H1 (cell line): ENCODE measurements around the gene PPP1R11. TPM values are rescaled to one million over a fixed set of nuclear protein-coding genes. Genes with fewer than 3 reads are reported as not detected.

ENCODE experiments used
- CTCF ChIA-PET: fragments of 300-600 bp; sonication (Branson Sonifier 250); formaldehyde crosslinking; loops from one replicate; lab custom pipeline; 2021; ENCODE audit not compliant: partially characterized antibody; lab: Charles Lee
- POLR2A ChIA-PET: fragments of 300-600 bp; sonication (Branson Sonifier 250); formaldehyde crosslinking; loops from one replicate; lab custom pipeline; 2021; ENCODE audit warnings: inconsistent platforms; ENCODE audit not compliant: partially characterized antibody; lab: Charles Lee
- DNase-seq, 2 experiments: peaks; one replicate each; pipeline versions ENCODE4 v3.0.0 to v3.0.0-alpha.2; 2010 to 2022; ENCODE audit warnings: low spot score in 2 of 2, low read depth in 1 of 2, mixed read lengths in 1 of 2
- FAIRE-seq: peaks from 2 replicates; lab custom pipeline; 2011; peaks lifted over from hg19 to GRCh38; lab: Jason Lieb, UNC
- H2AFZ ChIP-seq: 2 replicates; pipeline ENCODE4 v1.8.1; 2012; ENCODE audit warnings: low read length, inconsistent platforms
- H2AK5ac ChIP-seq: 2 replicates; pipeline ENCODE4 v1.6.1; 2013; ENCODE audit warnings: low read depth, low read length
- H2BK120ac ChIP-seq: replicated peaks from 2 replicates; pipeline ENCODE3; 2013; ENCODE audit warnings: low read depth, low read length, inconsistent platforms
- H2BK12ac ChIP-seq: 2 replicates; pipeline ENCODE4 v1.6.1; 2013; ENCODE audit warnings: low read depth, low read length
- H2BK15ac ChIP-seq: 2 replicates; pipeline ENCODE4 v1.6.1; 2013; ENCODE audit warnings: low read length
- H2BK20ac ChIP-seq: 2 replicates; pipeline ENCODE4 v1.6.1; 2013; ENCODE audit warnings: low read length
- H2BK5ac ChIP-seq: 2 replicates; pipeline ENCODE4 v1.6.1; 2013; ENCODE audit warnings: low read depth, low read length
- H3K14ac ChIP-seq: 2 replicates; pipeline ENCODE4 v1.6.1; 2013; ENCODE audit warnings: inconsistent platforms; ENCODE audit not compliant: insufficient read length
- H3K18ac ChIP-seq: 2 replicates; pipeline ENCODE4 v1.6.1; 2013; ENCODE audit warnings: low read length; ENCODE audit errors: extremely low read depth
- H3K23ac ChIP-seq: 2 replicates; pipeline ENCODE4 v1.6.1; 2013; ENCODE audit warnings: inconsistent platforms; ENCODE audit not compliant: insufficient read length
- H3K23me2 ChIP-seq: 2 replicates; pipeline ENCODE4 v1.6.1; 2013; ENCODE audit warnings: low read depth, low read length
- H3K27ac ChIP-seq: 2 replicates; pipeline ENCODE4 v1.6.1; 2011; ENCODE audit warnings: low read depth, low read length, inconsistent platforms
- H3K27me3 ChIP-seq, 4 experiments: replicated peaks in 1 of 4; 1 replicate in 1 of 4; 2 replicates in 3 of 4; pipeline versions ENCODE4 v1.6.1 to v1.8.1; 2011 to 2013; ENCODE audit warnings: low read length in 3 of 4, mild to moderate bottlenecking in 3 of 4, inconsistent platforms in 2 of 4, mixed read lengths in 2 of 4, moderate library complexity in 1 of 4; ENCODE audit not compliant: control insufficient read depth in 3 of 4, insufficient read depth in 3 of 4; ENCODE audit errors: extremely low read depth in 1 of 4
- H3K36me3 ChIP-seq, 4 experiments: 2 replicates each; pipeline versions ENCODE4 v1.6.1 to v1.8.1; 2011 to 2013; ENCODE audit warnings: mild to moderate bottlenecking in 4 of 4, low read length in 3 of 4, moderate library complexity in 2 of 4, control low read depth in 1 of 4, inconsistent platforms in 1 of 4; ENCODE audit not compliant: insufficient read depth in 4 of 4, control insufficient read depth in 2 of 4
- H3K4ac ChIP-seq: replicated peaks from 2 replicates; pipeline ENCODE3; 2013; ENCODE audit warnings: low read length, low read depth, mixed read lengths, inconsistent platforms; ENCODE audit not compliant: insufficient read length
- H3K4me1 ChIP-seq, 4 experiments: replicated peaks in 1 of 4; 1 replicate in 1 of 4; 2 replicates in 3 of 4; pipeline versions ENCODE4 v1.6.1 to v1.8.1; 2011 to 2013; ENCODE audit warnings: low read length in 3 of 4, inconsistent platforms in 2 of 4, mixed read lengths in 1 of 4; ENCODE audit not compliant: insufficient read depth in 4 of 4, control insufficient read depth in 3 of 4
- H3K4me2 ChIP-seq, 2 experiments: 2 replicates each; pipeline versions ENCODE4 v1.6.1 to v1.8.1; 2011 to 2013; ENCODE audit warnings: low read depth in 2 of 2, low read length in 2 of 2, control low read depth in 1 of 2, inconsistent platforms in 1 of 2, mild to moderate bottlenecking in 1 of 2; ENCODE audit not compliant: insufficient read depth in 1 of 2
- H3K4me3 ChIP-seq, 4 experiments: fragments of 200-600, 300-600 bp in 1 of 4; sonication (generic), shearing (Covaris generic), sonication (Bioruptor Twin) in 1 of 4; 2 replicates each; pipeline versions ENCODE4 v1.5.1 to v1.8.1; 2011 to 2016; ENCODE audit warnings: low read length in 4 of 4, low read depth in 3 of 4, control low read depth in 2 of 4, inconsistent platforms in 2 of 4, mild to moderate bottlenecking in 2 of 4, mixed read lengths in 1 of 4, moderate library complexity in 1 of 4; ENCODE audit not compliant: insufficient read depth in 2 of 4; ENCODE audit errors: extremely low read depth in 1 of 4
- H3K56ac ChIP-seq: replicated peaks from 2 replicates; pipeline ENCODE3; 2013; ENCODE audit warnings: low read depth, mild to moderate bottlenecking, mixed read lengths, low read length, inconsistent platforms; ENCODE audit not compliant: insufficient read length
- H3K79me1 ChIP-seq: 2 replicates; pipeline ENCODE4 v1.6.1; 2013; ENCODE audit warnings: low read depth, low read length, control low read depth
- H3K79me2 ChIP-seq, 2 experiments: 2 replicates each; pipeline versions ENCODE4 v1.6.1 to v1.8.1; 2012 to 2013; ENCODE audit warnings: low read length in 2 of 2, mild to moderate bottlenecking in 2 of 2, inconsistent platforms in 1 of 2; ENCODE audit not compliant: insufficient read depth in 2 of 2, control insufficient read depth in 1 of 2
- H3K9ac ChIP-seq, 4 experiments: replicated peaks in 1 of 4; 1 replicate in 1 of 4; 2 replicates in 3 of 4; pipeline versions ENCODE4 v1.6.1 to v1.8.1; 2011 to 2013; ENCODE audit warnings: low read depth in 3 of 4, low read length in 3 of 4, control low read depth in 2 of 4, mild to moderate bottlenecking in 2 of 4, moderate library complexity in 2 of 4, inconsistent platforms in 1 of 4; ENCODE audit errors: extremely low read depth in 1 of 4
- H3K9me3 ChIP-seq, 2 experiments: 2 replicates each; pipeline versions ENCODE4 v1.6.1 to v1.8.1; 2012 to 2013; ENCODE audit warnings: mild to moderate bottlenecking in 2 of 2, moderate library complexity in 2 of 2, control low read depth in 1 of 2, inconsistent platforms in 1 of 2, low read depth in 1 of 2, low read length in 1 of 2, mixed read lengths in 1 of 2; ENCODE audit not compliant: insufficient read depth in 2 of 2
- H4K20me1 ChIP-seq, 2 experiments: replicated peaks in 1 of 2; 2 replicates each; pipeline versions ENCODE3 to v1.8.1; 2011 to 2013; ENCODE audit warnings: inconsistent platforms in 2 of 2, low read length in 2 of 2, mild to moderate bottlenecking in 1 of 2; ENCODE audit not compliant: insufficient read depth in 2 of 2, control insufficient read depth in 1 of 2
- H4K5ac ChIP-seq: 2 replicates; pipeline ENCODE4 v1.6.1; 2013; ENCODE audit warnings: low read length, low read depth, mixed read lengths, inconsistent platforms; ENCODE audit not compliant: insufficient read length
- H4K8ac ChIP-seq: 2 replicates; pipeline ENCODE4 v1.8.0; 2013; ENCODE audit warnings: mild to moderate bottlenecking, moderate library complexity, low read length, inconsistent platforms; ENCODE audit not compliant: insufficient read depth; ENCODE audit errors: extremely low read depth
- H4K91ac ChIP-seq: replicated peaks from 2 replicates; pipeline ENCODE3; 2013; ENCODE audit warnings: low read length, mixed read lengths, inconsistent platforms; ENCODE audit not compliant: insufficient read length
- CREB1 ChIP-seq: IDR thresholded peaks from 2 replicates; pipeline ENCODE4 v1.6.1; 2012; ENCODE audit warnings: inconsistent platforms
- HDAC6 ChIP-seq: IDR thresholded peaks from one replicate; pipeline ENCODE4 v1.7.1; 2012; ENCODE audit warnings: low read depth, mild to moderate bottlenecking, inconsistent platforms, low read length, moderate library complexity
- KDM4A ChIP-seq: IDR thresholded peaks from one replicate; pipeline ENCODE4 v1.7.1; 2012; ENCODE audit warnings: low read depth, mild to moderate bottlenecking, moderate library complexity, low read length, inconsistent platforms; ENCODE audit not compliant: severe bottlenecking
- KDM5A ChIP-seq: fragments of 200-600 bp; IDR thresholded peaks from 2 replicates; pipeline ENCODE4 v1.7.1; 2012; ENCODE audit warnings: mild to moderate bottlenecking, low read length, inconsistent platforms, mixed read lengths
- RXRA ChIP-seq: IDR thresholded peaks from 2 replicates; pipeline ENCODE4 v1.6.1; 2011; ENCODE audit warnings: low read depth, mild to moderate bottlenecking, low read length, moderate library complexity; ENCODE audit not compliant: insufficient read depth
- SP4 ChIP-seq: IDR thresholded peaks from 2 replicates; pipeline ENCODE4 v1.6.1; 2012; ENCODE audit warnings: low read length, inconsistent platforms
- TBP ChIP-seq: IDR thresholded peaks from 2 replicates; pipeline ENCODE4 v1.6.1; 2011; ENCODE audit warnings: low read depth, low read length, improper control_type of control experiment
- TCF12 ChIP-seq: IDR thresholded peaks from 2 replicates; pipeline ENCODE4 v1.6.1; 2011; ENCODE audit warnings: low read depth, mild to moderate bottlenecking, low read length
- TEAD4 ChIP-seq: IDR thresholded peaks from 2 replicates; pipeline ENCODE4 v1.6.1; 2012; ENCODE audit warnings: low read depth, low read length, inconsistent platforms, mixed read lengths
- WGBS, 2 experiments: shearing (Covaris generic) in 1 of 2; methylation state at CpG; one replicate each; pipeline versions ENCODE4 v1.1.6 to v1.1.7; 2013 to 2015; ENCODE audit warnings: low lambda C conversion rate in 2 of 2, mixed read lengths in 2 of 2, inconsistent platforms in 1 of 2, low coverage in 1 of 2, missing lambda C conversion rate in 1 of 2; ENCODE audit not compliant: insufficient replicate concordance in 2 of 2, insufficient coverage in 1 of 2, insufficient read length in 1 of 2; ENCODE audit errors: extremely low coverage in 1 of 2, missing lambda C conversion rate in 1 of 2; 5-methylcytosine and 5-hydroxymethylcytosine counted together
- polyA plus RNA-seq, 7 experiments: library from polyadenylated mRNA; depleted of rRNA in 3 of 7; stranded (reverse) in 5 of 7; unstranded in 2 of 7; fragments of >200 nt in 5 of 7; fragments of 200-250 nt in 2 of 7; gene quantifications; 1 replicate in 5 of 7; 2 replicates in 1 of 7; 4 replicates in 1 of 7; pipeline versions ENCODE4 v1.2.1 to v1.2.3, GENCODE V29; 2011 to 2013; ENCODE audit warnings: missing spikeins in 2 of 7, mixed read lengths in 2 of 7
- total RNA-seq: library from RNA; stranded (reverse); fragmentation: NEBNext Ultra II Directional; extraction: Animal tissue kit (Norgen Biotek cat#: 25700); gene quantifications from 2 replicates; pipeline ENCODE4 v1.2.1, GENCODE V29; 2021

Gene PPP1R11
- total and polyA plus RNA-seq, 2 of the 8 experiments (the other 6 are each of a cell fraction or from before 2014, with no cell fraction given), result 26.1 to 32.8 TPM

DNA sequence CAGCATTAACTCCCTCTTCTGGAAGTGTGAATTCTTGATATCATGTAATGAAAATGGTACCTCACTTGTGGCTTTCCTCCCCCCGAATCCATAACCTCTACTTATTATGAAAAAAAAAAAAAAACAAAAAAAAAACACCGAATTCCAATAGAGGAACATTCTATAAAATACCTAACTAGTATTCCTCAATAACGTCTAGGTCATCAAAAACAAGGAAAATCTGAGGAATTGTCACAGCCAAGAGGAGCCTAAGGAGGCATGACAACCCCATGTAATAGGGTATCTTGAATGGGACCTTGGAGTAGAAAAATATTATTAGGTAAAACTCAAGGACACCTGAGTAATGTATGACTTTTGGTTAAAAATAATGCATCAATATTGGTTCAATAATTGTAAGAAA, 44.8 kb upstream of the PPP1R11 start:
- H2AFZ ChIP-seq, result no peak overlapping the region
- H3K4me3 ChIP-seq, result no peak overlapping the region
- no peak overlapping the region for H2AK5ac ChIP-seq
- no peaks in the 10 kb centered on the region for H3K79me1 ChIP-seq
- H3K14ac ChIP-seq, result no peak overlapping the region
- H2BK15ac ChIP-seq, result no peak overlapping the region
- H3K18ac ChIP-seq, result no peak overlapping the region
- no peak overlapping the region for H2BK20ac ChIP-seq
- H3K36me3 ChIP-seq, result no peaks in the 10 kb centered on the region
- CTCF ChIA-PET, result no interaction called here
- no peak overlapping the region for H3K4me2 ChIP-seq
- no peak overlapping the region for H4K5ac ChIP-seq
- no peak overlapping the region for H3K4ac ChIP-seq
- no peak overlapping the region for H2BK120ac ChIP-seq
- H3K27ac ChIP-seq, result no peak overlapping the region
- H3K9me3 ChIP-seq, result no peaks in the 10 kb centered on the region
- FAIRE-seq, result no peak
- POLR2A ChIA-PET, result no interaction called here
- no peak overlapping the region for H3K23ac ChIP-seq
- no peaks in the 10 kb centered on the region; a peak in 1 of 7 replicates for H3K27me3 ChIP-seq
- no peak overlapping the region for H3K9ac ChIP-seq
- H4K8ac ChIP-seq, result no peak overlapping the region
- no peak overlapping the region for H3K56ac ChIP-seq
- no peaks in the 10 kb centered on the region for H4K20me1 ChIP-seq
- 73% methylated on average over 3 of the region's 3 CpGs; no CpG with 5 or more reads in 1 of the 2 experiments for WGBS, 2 experiments
- no peak overlapping the region for H2BK12ac ChIP-seq
- H3K23me2 ChIP-seq, result no peaks in the 10 kb centered on the region; the same call in 1 of the 2 replicates
- no peak for DNase-seq
- H2BK5ac ChIP-seq, result no peak overlapping the region
- H3K4me1 ChIP-seq, result no peaks in the 10 kb centered on the region
- no peak overlapping the region for H4K91ac ChIP-seq
- no peaks in the 10 kb centered on the region for H3K79me2 ChIP-seq
- TF ChIP-seq TBP (no peak), HDAC6 (no peak), SP4 (no peak), TCF12 (no peak), KDM5A (no peak), TEAD4 (no peak), RXRA (no peak), KDM4A (no peak), CREB1 (no peak)
